Neural progenitor cell (in vitro differentiated cells): ENCODE measurements around the gene CYB5R4. TPM values are rescaled to one million over a fixed set of nuclear protein-coding genes. Genes with fewer than 3 reads are reported as not detected.

Experiments used
- DNase-seq: peaks from one replicate; pipeline ENCODE4 v3.0.0-alpha.2; 2016; ENCODE audit warnings: low spot score
- H2AFZ ChIP-seq: fragments of 200-600 bp; sonication (generic); replicated peaks from 2 replicates; pipeline ENCODE4 v1.6.1; 2016; ENCODE audit warnings: antibody characterized with exemption
- H3F3A ChIP-seq: fragments of 200-600 bp; sonication (generic); 2 replicates; pipeline ENCODE4 v1.6.1; 2016; ENCODE audit warnings: antibody characterized with exemption, low read depth
- H3K27ac ChIP-seq: fragments of 200-600 bp; sonication (generic); 2 replicates; pipeline ENCODE4 v1.5.1; 2016; ENCODE audit warnings: mild to moderate bottlenecking
- H3K27me3 ChIP-seq: fragments of 200-600 bp; sonication (generic); 2 replicates; pipeline ENCODE4 v1.6.1; 2016; ENCODE audit warnings: mild to moderate bottlenecking, moderate library complexity
- H3K36me3 ChIP-seq: fragments of 200-600 bp; sonication (generic); 2 replicates; pipeline ENCODE4 v1.5.1; 2016
- H3K4me1 ChIP-seq: fragments of 200-600 bp; sonication (generic); 2 replicates; pipeline ENCODE4 v1.6.1; 2016; ENCODE audit warnings: mixed run types
- H3K4me2 ChIP-seq: fragments of 200-600 bp; sonication (generic); 2 replicates; pipeline ENCODE4 v1.6.1; 2016
- H3K4me3 ChIP-seq: fragments of 200-600 bp; sonication (generic); 2 replicates; pipeline ENCODE4 v1.5.1; 2016
- H3K79me2 ChIP-seq: fragments of 200-600 bp; sonication (generic); 2 replicates; pipeline ENCODE4 v1.6.1; 2016; ENCODE audit warnings: low read depth
- H3K9ac ChIP-seq: fragments of 200-600 bp; sonication (generic); 2 replicates; pipeline ENCODE4 v1.6.1; 2016
- H3K9me3 ChIP-seq: fragments of 200-600 bp; sonication (generic); 2 replicates; pipeline ENCODE4 v1.5.1; 2016; ENCODE audit warnings: low read depth
- H4K20me1 ChIP-seq: fragments of 200-600 bp; sonication (generic); 2 replicates; pipeline ENCODE4 v1.6.1; 2016; ENCODE audit warnings: low read depth
- H3K27ac Mint-ChIP-seq: 3 replicates; pipeline ENCODE4 v1.8.0; 2021; ENCODE audit warnings: mixed read lengths
- H3K27me3 Mint-ChIP-seq: 2 replicates; pipeline ENCODE4 v1.8.0; 2022; ENCODE audit warnings: low read depth, mild to moderate bottlenecking, inconsistent platforms, moderate library complexity, mixed read lengths; ENCODE audit not compliant: insufficient read depth
- H3K36me3 Mint-ChIP-seq: 3 replicates; pipeline ENCODE4 v1.8.0; 2021; ENCODE audit warnings: mixed read lengths
- H3K4me1 Mint-ChIP-seq: 3 replicates; pipeline ENCODE4 v1.8.0; 2021; ENCODE audit warnings: mixed read lengths
- H3K4me3 Mint-ChIP-seq: 3 replicates; pipeline ENCODE4 v1.8.0; 2021; ENCODE audit warnings: mild to moderate bottlenecking, moderate library complexity, mixed read lengths
- H3K9me3 Mint-ChIP-seq: 3 replicates; pipeline ENCODE4 v1.8.0; 2020; ENCODE audit warnings: mixed read lengths
- EZH2 ChIP-seq: fragments of 200-600 bp; sonication (generic); IDR thresholded peaks from 2 replicates; pipeline ENCODE4 v1.6.1; 2017; ENCODE audit warnings: antibody characterized with exemption, mild to moderate bottlenecking, moderate library complexity
- EZH2phosphoT487 ChIP-seq: fragments of 200-600 bp; sonication (generic); IDR thresholded peaks from 2 replicates; pipeline ENCODE4 v1.6.1; 2017; ENCODE audit warnings: antibody characterized with exemption
- total RNA-seq: library from RNA; depleted of rRNA; stranded (reverse); fragments of >200 nt; gene quantifications from 2 replicates; pipeline ENCODE4 v1.2.3, GENCODE V29; 2015; ENCODE audit warnings: low replicate concordance
- TF ChIP-seq, protein P1 (sequence below): fragments of 200-600 bp; sonication (generic); IDR thresholded peaks from 2 replicates; pipeline ENCODE4 v1.5.1; 2017; ENCODE audit warnings: antibody characterized with exemption, mild to moderate bottlenecking

Gene CYB5R4
- total RNA-seq, 1 donor from 2014 or later, result 8.5 TPM

DNA sequence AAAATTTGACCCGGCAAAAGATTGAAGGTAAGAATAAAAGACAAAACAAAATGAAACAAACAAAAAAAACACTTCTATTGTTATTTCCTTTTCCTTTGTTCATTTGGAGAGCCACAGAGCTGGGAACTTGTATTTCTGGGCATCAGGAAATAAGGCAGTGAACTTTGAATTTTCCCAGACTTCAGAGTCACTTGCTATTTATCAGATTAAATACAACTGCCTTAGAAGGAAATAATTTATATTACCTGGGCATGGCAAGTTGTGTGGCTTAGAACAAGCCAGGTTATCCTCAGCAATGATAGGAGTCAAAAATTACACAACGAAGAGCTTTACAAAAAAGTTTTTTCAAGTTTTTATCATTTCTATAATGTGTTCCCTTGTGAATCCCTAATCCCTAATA is 153.9 kb downstream of the CYB5R4 start:
- Histone ChIP-seq H3K27ac (no peak overlapping the region), H2AFZ (no peak overlapping the region), H3K4me3 (no peak overlapping the region), H4K20me1 (no peaks in the 10 kb centered on the region), H3K79me2 (no peaks in the 10 kb centered on the region), H3K36me3 (no peaks in the 10 kb centered on the region), H3K4me1 (no peaks in the 10 kb centered on the region), H3K9ac (no peak overlapping the region), H3K4me2 (no peak overlapping the region), H3K27me3 (no peaks in the 10 kb centered on the region), H3K9me3 (no peaks in the 10 kb centered on the region), H3F3A (no peaks in the 10 kb centered on the region)
- DNase-seq, result no peak
- H3K27ac Mint-ChIP-seq, result no peak overlapping the region
- no peak overlapping the region for H3K4me3 Mint-ChIP-seq
- H3K4me1 Mint-ChIP-seq, result peaks cover 5% of the 10 kb centered on the region
- peaks cover 2% of the 10 kb centered on the region for H3K27me3 Mint-ChIP-seq
- no peaks in the 10 kb centered on the region for H3K36me3 Mint-ChIP-seq
- H3K9me3 Mint-ChIP-seq, result no peaks in the 10 kb centered on the region
- TF ChIP-seq EZH2phosphoT487 (no peak), EZH2 (no peak)
- TF ChIP-seq, protein P1, sequence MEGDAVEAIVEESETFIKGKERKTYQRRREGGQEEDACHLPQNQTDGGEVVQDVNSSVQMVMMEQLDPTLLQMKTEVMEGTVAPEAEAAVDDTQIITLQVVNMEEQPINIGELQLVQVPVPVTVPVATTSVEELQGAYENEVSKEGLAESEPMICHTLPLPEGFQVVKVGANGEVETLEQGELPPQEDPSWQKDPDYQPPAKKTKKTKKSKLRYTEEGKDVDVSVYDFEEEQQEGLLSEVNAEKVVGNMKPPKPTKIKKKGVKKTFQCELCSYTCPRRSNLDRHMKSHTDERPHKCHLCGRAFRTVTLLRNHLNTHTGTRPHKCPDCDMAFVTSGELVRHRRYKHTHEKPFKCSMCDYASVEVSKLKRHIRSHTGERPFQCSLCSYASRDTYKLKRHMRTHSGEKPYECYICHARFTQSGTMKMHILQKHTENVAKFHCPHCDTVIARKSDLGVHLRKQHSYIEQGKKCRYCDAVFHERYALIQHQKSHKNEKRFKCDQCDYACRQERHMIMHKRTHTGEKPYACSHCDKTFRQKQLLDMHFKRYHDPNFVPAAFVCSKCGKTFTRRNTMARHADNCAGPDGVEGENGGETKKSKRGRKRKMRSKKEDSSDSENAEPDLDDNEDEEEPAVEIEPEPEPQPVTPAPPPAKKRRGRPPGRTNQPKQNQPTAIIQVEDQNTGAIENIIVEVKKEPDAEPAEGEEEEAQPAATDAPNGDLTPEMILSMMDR, result no peak

DNA sequence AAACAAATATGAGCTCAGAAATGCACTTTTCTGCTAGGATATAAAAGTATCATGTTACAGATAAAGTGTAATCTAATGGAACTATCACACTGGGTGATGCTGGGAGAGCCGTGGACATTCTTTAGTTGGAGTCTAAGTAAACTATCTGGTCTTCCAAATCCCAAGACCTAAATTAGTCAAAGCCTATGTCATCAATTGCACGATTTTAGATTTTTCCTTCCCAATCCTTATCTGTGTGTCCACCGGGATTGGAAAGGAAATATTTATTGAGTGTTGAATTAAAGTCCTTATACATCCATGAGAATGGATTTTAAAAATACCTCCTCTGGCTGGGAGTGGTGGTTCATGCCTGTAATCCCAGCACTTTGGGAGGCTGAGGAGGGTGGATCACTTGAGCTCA is 154.4 kb downstream of the CYB5R4 start:
- H3K27ac Mint-ChIP-seq, result no peak overlapping the region
- Histone ChIP-seq H3K27ac (no peak overlapping the region), H3K9ac (no peak overlapping the region), H3K36me3 (no peaks in the 10 kb centered on the region), H2AFZ (no peak overlapping the region), H3K79me2 (no peaks in the 10 kb centered on the region), H3K4me1 (no peaks in the 10 kb centered on the region), H4K20me1 (no peaks in the 10 kb centered on the region), H3K4me3 (no peak overlapping the region), H3K9me3 (no peaks in the 10 kb centered on the region), H3K4me2 (no peak overlapping the region), H3F3A (no peaks in the 10 kb centered on the region), H3K27me3 (no peaks in the 10 kb centered on the region)
- no peak overlapping the region for H3K4me3 Mint-ChIP-seq
- TF ChIP-seq, protein P1, result no peak
- TF ChIP-seq EZH2phosphoT487 (no peak), EZH2 (no peak)
- no peak for DNase-seq
- no peaks in the 10 kb centered on the region for H3K36me3 Mint-ChIP-seq
- peaks cover 8% of the 10 kb centered on the region for H3K4me1 Mint-ChIP-seq
- peaks cover 3% of the 10 kb centered on the region for H3K27me3 Mint-ChIP-seq
- H3K9me3 Mint-ChIP-seq, result no peaks in the 10 kb centered on the region

DNA sequence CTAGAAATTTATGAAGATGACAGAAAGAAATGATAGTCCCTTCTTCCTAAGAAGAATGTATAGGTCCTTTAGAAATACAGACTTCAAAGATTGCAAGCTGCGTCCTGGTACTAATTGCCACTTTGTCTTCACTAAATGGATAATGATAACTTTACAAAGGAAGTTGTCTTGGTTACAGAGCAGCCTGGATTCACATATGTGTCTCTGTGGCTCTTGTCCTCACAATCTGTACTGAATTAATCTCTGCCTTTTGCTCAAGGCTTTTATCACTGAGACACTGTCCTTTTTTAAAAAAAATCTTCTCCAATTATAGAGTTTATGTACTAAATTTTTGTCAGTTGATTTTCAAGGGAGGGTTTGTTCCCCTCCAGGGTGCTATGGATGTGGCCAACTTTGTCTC is 156.5 kb downstream of the CYB5R4 start:
- no peak overlapping the region for H3K9ac ChIP-seq

More for the DNA sequence above, 156.5 kb downstream of the CYB5R4 start:
- TF ChIP-seq EZH2, result no peak
- no peak for TF ChIP-seq EZH2phosphoT487
- TF ChIP-seq, protein P1, result no peak
- Histone ChIP-seq H3K9me3 (no peaks in the 10 kb centered on the region), H3K36me3 (no peaks in the 10 kb centered on the region), H3K79me2 (no peaks in the 10 kb centered on the region), H2AFZ (no peak overlapping the region), H3K4me2 (no peak overlapping the region), H3K27me3 (no peaks in the 10 kb centered on the region), H3K27ac (no peak overlapping the region), H3F3A (no peaks in the 10 kb centered on the region), H3K4me3 (no peak overlapping the region), H4K20me1 (no peaks in the 10 kb centered on the region), H3K4me1 (no peaks in the 10 kb centered on the region)
- H3K36me3 Mint-ChIP-seq, result no peaks in the 10 kb centered on the region
- H3K4me1 Mint-ChIP-seq, result peaks cover 9% of the 10 kb centered on the region
- no peak overlapping the region for H3K4me3 Mint-ChIP-seq
- H3K27ac Mint-ChIP-seq, result no peak overlapping the region
- H3K9me3 Mint-ChIP-seq, result no peaks in the 10 kb centered on the region
- DNase-seq, result no peak
- peaks cover 3% of the 10 kb centered on the region for H3K27me3 Mint-ChIP-seq

Other genes starting within 250 kb of the CYB5R4 start
- 2.8 and 3.4 TPM in 2 replicates for gene SNAP91, start 150.6 kb upstream of the CYB5R4 start, total RNA-seq
- gene RIPPLY2, start 6.3 kb upstream of the CYB5R4 start, total RNA-seq, result not detected in 2 replicates
- 0.59 and 0.75 TPM in 2 replicates for gene MRAP2, start 174.1 kb downstream of the CYB5R4 start, total RNA-seq